Left renal cortex interstitium (tissue), 4 donors: Measurements from ENCODE around the gene PCIF1. TPM values are rescaled to one million over a fixed set of nuclear protein-coding genes. Genes with fewer than 3 reads are reported as not detected.
A peak's percentile ranks its signal among the peaks of the same experiment; 100 is the strongest.

ENCODE experiments used
- DNase-seq, 4 donors: peaks; one replicate each; pipeline ENCODE4 v3.0.0-alpha.2; 2013; ENCODE audit warnings: low read depth in 4 of 4, low spot score in 2 of 4, missing footprints in 1 of 4
- polyA plus RNA-seq, 4 donors: library from polyadenylated mRNA; unstranded; fragments of 120-200 nt; gene quantifications; one replicate each; pipeline ENCODE4 v1.2.1, GENCODE V29; 2013; ENCODE audit not compliant: insufficient read length in 4 of 4

The PCIF1 gene
- polyA plus RNA-seq, 4 donors: 43.3 to 57.8 (median 50.8) TPM

GRCh38 chr20:45964006-45964400 is 29.5 kb downstream of the PCIF1 start:
- no peak for DNase-seq

GRCh38 chr20:45965169-45966002 is 30.9 kb downstream of the PCIF1 start:
- DNase-seq: no peak

- no peak for DNase-seq
These were observed 33.1 kb downstream of the PCIF1 start for GRCh38 chr20:45967551-45968080.

- no peak for DNase-seq
These were observed 33.7 kb downstream of the PCIF1 start for GRCh38 chr20:45968081-45968671.

- DNase-seq: no peak
These were observed 34.6 kb downstream of the PCIF1 start for GRCh38 chr20:45968801-45969711.

- peak in 2 of 4 donors; percentile 7 to 20 for DNase-seq
These were observed 35.5 kb downstream of the PCIF1 start for GRCh38 chr20:45969712-45970634.

- peak in 1 of 4 donors; percentile 11 for DNase-seq
These were observed 36.4 kb downstream of the PCIF1 start for GRCh38 chr20:45970646-45971424.

GRCh38 chr20:45971425-45971674 is 36.9 kb downstream of the PCIF1 start:
- no peak for DNase-seq

GRCh38 chr20:45971675-45972499 is 37.4 kb downstream of the PCIF1 start, which contains the start of gene ZNF335:
Gene ZNF335 (minus strand): TSS chr20:45972203. CDS start chr20:45971410, 793 bp downstream.
- peak; percentile 92 to 100 (median 98) for DNase-seq

- no peak for DNase-seq
These were observed 38.2 kb downstream of the PCIF1 start for GRCh38 chr20:45972500-45973183.

- no peak for DNase-seq
These were observed 40.5 kb downstream of the PCIF1 start for GRCh38 chr20:45974896-45975565.

GRCh38 chr20:45975686-45976085 is 41.2 kb downstream of the PCIF1 start:
- no peak for DNase-seq

- no peak for DNase-seq
These were observed 41.6 kb downstream of the PCIF1 start for GRCh38 chr20:45976086-45976485.

- no peak for DNase-seq
These were observed 46.8 kb downstream of the PCIF1 start for GRCh38 chr20:45981261-45981660.

- DNase-seq: no peak
These were observed 48.8 kb downstream of the PCIF1 start for GRCh38 chr20:45983279-45983743.

GRCh38 chr20:45985573-45985972 is 51.1 kb downstream of the PCIF1 start:
- no peak for DNase-seq
